ENCODE results near the gene CTU2.

DNA sequence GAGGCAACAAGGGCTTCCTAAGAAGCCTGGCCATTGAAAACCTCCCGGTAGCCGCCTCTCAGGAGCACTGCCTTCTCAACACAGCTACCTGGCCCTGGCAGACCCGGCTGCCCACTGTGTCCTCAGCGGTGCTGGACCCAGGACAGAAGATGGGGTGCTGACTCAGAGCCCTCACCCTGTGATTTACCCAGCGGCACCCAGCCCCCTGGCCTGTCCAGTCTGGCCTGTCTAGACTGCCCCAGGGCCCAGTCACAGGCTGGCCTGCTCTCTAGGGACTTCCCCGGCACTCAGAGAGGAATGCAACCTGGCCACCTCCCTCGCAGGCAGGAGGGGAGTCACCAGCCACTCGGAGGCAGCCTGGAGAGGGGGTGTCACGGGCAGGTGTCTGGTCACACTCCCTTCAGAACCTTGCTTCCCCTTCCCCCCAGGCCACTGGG is 58.6 kb downstream of the CTU2 start:
- no peak for TF ChIP-seq POLR2A (IDR thresholded peaks at IDR 0.05; ENCODE audit: low read depth, low read length)
- TF ChIP-seq TAF1 (IDR thresholded peaks at IDR 0.05; ENCODE audit: borderline replicate concordance, low read depth, low read length), result no peak
